ENCODE results near the gene ZC3H12D.
"Not testable (repeated sequence)": the region's sequence is repeated elsewhere in the genome, so short reads cannot be mapped to it uniquely, and the experiment has no call there.

The ZC3H12D gene

GRCh38 chr6:149496597-149496996, 11.8 kb upstream of the ZC3H12D start:
- H3K4me1 ChIP-seq; H3K4me3 ChIP-seq; H3K27me3 ChIP-seq (ENCODE audit: low read depth); in situ Hi-C loops (cut with MboI; ENCODE audit: low sequenced_read_pairs); H3K36me3 ChIP-seq (replicated peaks); H3K9me3 ChIP-seq; DNase-seq (ENCODE audit: low spot score in 2 of 2): not testable (repeated sequence)

DNA sequence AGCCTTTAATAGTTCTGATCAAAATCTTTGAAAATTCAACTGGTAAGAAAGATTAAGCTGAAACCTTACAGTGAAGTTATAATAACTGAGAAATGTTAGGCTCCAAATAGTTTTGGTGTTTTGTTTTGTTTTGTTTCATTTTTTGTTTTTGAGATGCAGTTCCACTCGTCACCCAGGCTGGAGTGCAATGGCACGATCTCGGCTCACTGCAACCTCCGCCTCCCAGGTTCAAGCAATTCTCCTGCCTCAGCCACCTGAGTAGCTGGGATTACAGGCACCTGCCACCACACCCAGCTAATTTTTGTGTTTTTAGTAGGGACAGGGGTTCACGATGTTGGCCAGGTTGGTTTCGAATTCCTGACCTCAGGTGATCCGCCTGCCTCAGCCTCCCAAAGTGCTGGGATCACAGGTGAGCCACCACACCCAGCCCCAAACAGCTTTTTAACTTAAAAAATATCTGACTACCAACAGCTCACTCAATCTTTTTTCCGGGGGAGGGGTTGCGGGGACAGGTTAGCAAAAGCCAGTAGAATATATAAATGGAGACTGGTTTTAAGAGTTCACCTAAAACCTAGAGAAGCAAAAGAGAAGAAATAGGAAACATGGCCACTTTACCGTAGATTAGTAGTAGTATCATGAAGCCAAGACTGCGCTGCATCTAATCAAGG, 10.7 kb upstream of the ZC3H12D start:
- DNase-seq (ENCODE audit: low spot score in 2 of 2); H3K4me1 ChIP-seq; H3K9me3 ChIP-seq; H3K36me3 ChIP-seq (replicated peaks); H3K27me3 ChIP-seq (ENCODE audit: low read depth); H3K4me3 ChIP-seq; in situ Hi-C loops (cut with MboI; ENCODE audit: low sequenced_read_pairs): not testable (repeated sequence)

- DNase-seq (ENCODE audit: low spot score in 2 of 2); in situ Hi-C loops (cut with MboI; ENCODE audit: low sequenced_read_pairs); H3K4me1 ChIP-seq; H3K4me3 ChIP-seq; H3K36me3 ChIP-seq (replicated peaks); H3K27me3 ChIP-seq (ENCODE audit: low read depth); H3K9me3 ChIP-seq: not testable (repeated sequence)
Measured at GRCh38 chr6:149494810-149495209, 10.0 kb upstream of the ZC3H12D start.

DNA sequence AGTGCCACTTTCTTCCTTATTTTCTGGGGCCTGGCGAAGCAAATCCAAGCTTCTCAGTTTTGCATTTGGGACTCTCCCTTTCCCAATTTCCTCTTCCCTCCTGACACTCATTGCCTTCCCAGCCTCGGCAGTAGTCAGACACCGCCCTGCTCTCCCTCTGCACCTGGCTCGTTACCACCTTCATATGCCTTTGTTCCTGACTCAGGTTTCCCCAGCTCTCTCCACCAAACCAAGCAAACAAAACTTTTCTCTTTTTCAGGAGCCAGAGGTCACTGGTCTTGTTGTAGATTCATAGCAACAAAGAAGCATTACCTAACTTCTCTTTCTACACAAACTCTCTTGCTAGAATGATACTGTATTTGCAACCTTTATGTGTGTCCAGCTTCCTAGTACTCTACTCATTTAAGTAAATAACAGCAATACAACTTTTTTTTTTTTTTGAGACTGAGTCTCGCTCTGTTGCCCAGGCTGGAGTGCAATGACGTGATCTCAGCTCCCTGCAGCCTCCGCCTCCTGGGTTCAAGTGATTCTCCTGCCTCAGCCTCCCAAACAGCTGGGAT, 9.0 kb upstream of the ZC3H12D start:
- Histone ChIP-seq H3K4me1 (no peaks in the 10 kb centered on the region), H3K9me3 (no peaks in the 10 kb centered on the region), H3K27me3 (ENCODE audit: low read depth) (no peaks in the 10 kb centered on the region), H3K4me3 (no peak overlapping the region), H3K36me3 (replicated peaks) (no peaks in the 10 kb centered on the region)
- in situ Hi-C loops (cut with MboI; ENCODE audit: low sequenced_read_pairs): no loop called here
- no peak for DNase-seq (ENCODE audit: low spot score in 2 of 2)

GRCh38 chr6:149492798-149493343, 8.1 kb upstream of the ZC3H12D start:
- H3K9me3 ChIP-seq: no peaks in the 10 kb centered on the region
- no peaks in the 10 kb centered on the region for H3K27me3 ChIP-seq (ENCODE audit: low read depth)
- no peaks in the 10 kb centered on the region for H3K4me1 ChIP-seq
- H3K4me3 ChIP-seq: no peak overlapping the region
- H3K36me3 ChIP-seq (replicated peaks): no peaks in the 10 kb centered on the region
- no peak for DNase-seq (ENCODE audit: low spot score in 2 of 2)
- in situ Hi-C loops (cut with MboI; ENCODE audit: low sequenced_read_pairs): no loop called here

GRCh38 chr6:149489967-149490366, 5.2 kb upstream of the ZC3H12D start:
- Histone ChIP-seq H3K4me3 (no peak overlapping the region), H3K36me3 (replicated peaks) (no peaks in the 10 kb centered on the region), H3K9me3 (no peaks in the 10 kb centered on the region), H3K4me1 (no peaks in the 10 kb centered on the region), H3K27me3 (ENCODE audit: low read depth) (no peaks in the 10 kb centered on the region)
- in situ Hi-C loops (cut with MboI; ENCODE audit: low sequenced_read_pairs): no loop called here
- no peak for DNase-seq (ENCODE audit: low spot score in 2 of 2)

- no peaks in the 10 kb centered on the region for H3K27me3 ChIP-seq (ENCODE audit: low read depth)
Measured at GRCh38 chr6:149488815-149489214, 4.0 kb upstream of the ZC3H12D start.

GRCh38 chr6:149487316-149487715, 2.5 kb upstream of the ZC3H12D start:
- no peaks in the 10 kb centered on the region for H3K27me3 ChIP-seq (ENCODE audit: low read depth)

More at GRCh38 chr6:149488815-149489214, 4.0 kb upstream of the ZC3H12D start:
- no peaks in the 10 kb centered on the region for H3K4me1 ChIP-seq
- in situ Hi-C loops (cut with MboI; ENCODE audit: low sequenced_read_pairs): no loop called here
- H3K36me3 ChIP-seq (replicated peaks): no peaks in the 10 kb centered on the region
- no peak for DNase-seq (ENCODE audit: low spot score in 2 of 2)
- H3K4me3 ChIP-seq: no peak overlapping the region
- H3K9me3 ChIP-seq: no peaks in the 10 kb centered on the region

DNA sequence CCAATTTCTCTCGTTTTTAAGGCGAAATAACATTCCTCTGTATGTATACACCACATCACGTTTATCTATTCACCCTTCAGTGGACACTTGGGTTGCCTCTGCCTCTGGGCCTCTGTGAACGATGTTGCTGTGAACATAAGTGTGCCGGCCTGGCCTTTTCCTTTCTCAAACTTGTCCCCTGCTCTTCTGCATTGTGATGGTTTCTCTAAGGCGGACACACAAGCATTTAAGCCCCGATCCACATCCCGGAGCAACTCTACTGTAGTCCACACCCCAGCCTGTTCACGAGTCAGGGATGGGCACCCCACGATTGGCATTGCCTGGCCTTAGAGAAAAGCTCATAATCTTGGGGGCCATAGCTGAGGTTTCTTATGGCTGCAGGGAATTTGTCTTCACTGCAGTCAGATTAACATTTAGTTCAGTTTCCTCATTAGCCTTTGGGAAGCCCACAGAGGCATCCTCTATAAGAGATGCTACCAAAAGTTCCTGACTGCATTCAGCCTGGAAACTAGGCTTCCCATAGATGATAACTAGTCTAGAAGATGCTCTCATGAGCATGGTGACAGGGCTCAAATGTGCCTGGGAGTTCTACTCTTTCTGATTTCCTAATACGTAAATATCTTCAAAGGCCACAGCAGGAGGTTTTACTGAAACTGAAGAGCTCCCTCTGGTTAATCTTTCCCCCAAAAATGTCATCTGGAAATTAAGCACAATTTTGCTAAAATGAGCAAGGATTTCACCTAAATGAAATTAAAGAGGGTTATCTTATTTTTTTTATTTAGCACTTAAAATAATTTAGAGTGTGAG, 762 bp downstream of the ZC3H12D start:
- no peaks in the 10 kb centered on the region for H3K27me3 ChIP-seq (ENCODE audit: low read depth)
- no peaks in the 10 kb centered on the region for H3K9me3 ChIP-seq
- no peak overlapping the region for H3K4me3 ChIP-seq
- no peak for DNase-seq (ENCODE audit: low spot score in 2 of 2)
- no peaks in the 10 kb centered on the region for H3K36me3 ChIP-seq (replicated peaks)
- H3K4me1 ChIP-seq: no peaks in the 10 kb centered on the region
- in situ Hi-C loops (cut with MboI; ENCODE audit: low sequenced_read_pairs): no loop called here

More at GRCh38 chr6:149487316-149487715, 2.5 kb upstream of the ZC3H12D start:
- no peaks in the 10 kb centered on the region for H3K9me3 ChIP-seq
- H3K36me3 ChIP-seq (replicated peaks): no peaks in the 10 kb centered on the region
- in situ Hi-C loops (cut with MboI; ENCODE audit: low sequenced_read_pairs): no loop called here
- H3K4me1 ChIP-seq: no peaks in the 10 kb centered on the region
- no peak overlapping the region for H3K4me3 ChIP-seq
- no peak for DNase-seq (ENCODE audit: low spot score in 2 of 2)

GRCh38 chr6:149483334-149483725, 1.5 kb downstream of the ZC3H12D start:
- H3K4me3 ChIP-seq: no peak overlapping the region
- no peak for DNase-seq (ENCODE audit: low spot score in 2 of 2)
- no peaks in the 10 kb centered on the region for H3K27me3 ChIP-seq (ENCODE audit: low read depth)
- no peaks in the 10 kb centered on the region for H3K36me3 ChIP-seq (replicated peaks)
- in situ Hi-C loops (cut with MboI; ENCODE audit: low sequenced_read_pairs): no loop called here
- no peaks in the 10 kb centered on the region for H3K4me1 ChIP-seq
- no peaks in the 10 kb centered on the region for H3K9me3 ChIP-seq

- no peaks in the 10 kb centered on the region for H3K27me3 ChIP-seq (ENCODE audit: low read depth)
- no peak for DNase-seq (ENCODE audit: low spot score in 2 of 2)
- no peaks in the 10 kb centered on the region for H3K9me3 ChIP-seq
- H3K36me3 ChIP-seq (replicated peaks): no peaks in the 10 kb centered on the region
- in situ Hi-C loops (cut with MboI; ENCODE audit: low sequenced_read_pairs): no loop called here
- no peak overlapping the region for H3K4me3 ChIP-seq
- H3K4me1 ChIP-seq: no peaks in the 10 kb centered on the region
Measured at GRCh38 chr6:149482545-149483333, 2.1 kb downstream of the ZC3H12D start.

DNA sequence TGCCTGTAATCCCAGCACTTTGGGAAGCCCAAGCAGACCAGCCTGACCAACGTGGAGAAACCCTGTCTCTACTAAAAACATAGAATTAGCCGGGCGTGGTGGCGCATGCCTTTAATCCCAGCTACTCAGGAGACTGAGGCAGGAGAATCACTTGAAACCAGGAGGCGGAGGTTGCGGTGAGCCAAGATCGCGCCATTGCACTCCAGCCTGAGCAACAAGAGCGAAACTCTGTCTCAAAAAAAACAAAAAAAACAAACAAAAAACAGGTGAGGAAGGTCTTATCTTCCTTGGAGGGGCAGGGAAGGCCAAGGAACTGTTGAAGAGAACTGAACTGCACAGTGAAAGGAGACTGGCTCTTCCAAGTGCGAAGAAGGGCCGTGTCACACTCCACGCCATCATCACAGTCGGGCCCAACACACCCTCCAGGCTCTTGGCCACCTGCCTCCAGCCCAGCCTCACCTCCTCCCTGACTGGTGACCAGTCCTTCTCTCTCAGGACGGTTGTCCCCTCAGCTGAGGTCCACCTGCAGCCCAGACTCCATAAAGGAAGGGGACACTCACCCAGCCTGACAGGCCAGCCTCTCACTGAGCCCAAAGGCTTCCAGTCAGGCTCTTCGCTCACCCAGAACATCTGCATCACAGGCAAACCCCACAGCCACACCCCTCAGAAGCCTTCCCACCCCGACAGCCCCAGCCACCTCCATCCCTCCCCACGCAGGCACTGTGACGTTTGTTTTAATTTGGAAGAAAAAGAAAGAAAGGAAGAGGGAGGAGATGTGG, 4.1 kb downstream of the ZC3H12D start:
- in situ Hi-C loops (cut with MboI; ENCODE audit: low sequenced_read_pairs): no loop called here
- no peak for DNase-seq (ENCODE audit: low spot score in 2 of 2)
- no peaks in the 10 kb centered on the region for H3K36me3 ChIP-seq (replicated peaks)
- no peaks in the 10 kb centered on the region for H3K4me1 ChIP-seq
- no peaks in the 10 kb centered on the region for H3K27me3 ChIP-seq (ENCODE audit: low read depth)
- H3K4me3 ChIP-seq: no peak overlapping the region
- no peaks in the 10 kb centered on the region for H3K9me3 ChIP-seq

Data from HAP-1 (cell line).